HG03442 (cell line): ENCODE results near the gene MMP8.
A peak's percentile ranks its signal among the peaks of the same experiment; 100 is the strongest.
"Not testable (repeated sequence)": the region's sequence is repeated elsewhere in the genome, so short reads cannot be mapped to it uniquely, and the experiment has no call there.

Experiments used
- ATAC-seq: cut with Tn5 transposase; IDR thresholded peaks from one replicate; pipeline ENCODE4 v1.9.1; 2021; ENCODE audit warnings: mild to moderate bottlenecking, moderate library complexity; ENCODE audit not compliant: unreplicated experiment

Gene MMP8

GRCh38 chr11:102724904-102725500 is at the start of gene MMP8:
TSS of gene MMP8 (minus strand) at chr11:102724954. CDS start at chr11:102724855, 99 bp downstream.
- ATAC-seq = no peak

- ATAC-seq = no peak
Observed at GRCh38 chr11:102773386-102773785, 48.6 kb upstream of the MMP8 start.

- no peak for ATAC-seq
Observed at GRCh38 chr11:102771351-102771750, 46.6 kb upstream of the MMP8 start.

- ATAC-seq = no peak
Observed at GRCh38 chr11:102770191-102770590, 45.4 kb upstream of the MMP8 start.

- ATAC-seq = no peak
Observed at GRCh38 chr11:102767800-102768199, 43.0 kb upstream of the MMP8 start.

GRCh38 chr11:102763440-102763839 is 38.7 kb upstream of the MMP8 start:
- ATAC-seq = no peak

GRCh38 chr11:102762361-102762767 is 37.6 kb upstream of the MMP8 start:
- no peak for ATAC-seq

GRCh38 chr11:102761646-102762238 is 37.0 kb upstream of the MMP8 start:
- no peak for ATAC-seq

- ATAC-seq = no peak
Observed at GRCh38 chr11:102760344-102761035, 35.7 kb upstream of the MMP8 start.

- ATAC-seq = no peak
Observed at GRCh38 chr11:102757823-102758549, 33.2 kb upstream of the MMP8 start.

- ATAC-seq = no peak
Observed at GRCh38 chr11:102753267-102753666, 28.5 kb upstream of the MMP8 start.

GRCh38 chr11:102751673-102752072 is 26.9 kb upstream of the MMP8 start:
- no peak for ATAC-seq

- ATAC-seq = no peak
Observed at GRCh38 chr11:102749101-102749722, 24.5 kb upstream of the MMP8 start.

- ATAC-seq = not testable (repeated sequence)
Observed at GRCh38 chr11:102746746-102747578, 22.2 kb upstream of the MMP8 start.

GRCh38 chr11:102734650-102735049 is 9.9 kb upstream of the MMP8 start:
- no peak for ATAC-seq

GRCh38 chr11:102733232-102733875 is 8.6 kb upstream of the MMP8 start:
- peak; percentile 95 for ATAC-seq

GRCh38 chr11:102730944-102731343 is 6.2 kb upstream of the MMP8 start:
- ATAC-seq = not testable (repeated sequence)

- ATAC-seq = no peak
Observed at GRCh38 chr11:102729849-102730815, 5.4 kb upstream of the MMP8 start.

- no peak for ATAC-seq
Observed at GRCh38 chr11:102727890-102728289, 3.1 kb upstream of the MMP8 start.
